Measurements from ENCODE around the gene DOCK2.

The DOCK2 gene

DNA sequence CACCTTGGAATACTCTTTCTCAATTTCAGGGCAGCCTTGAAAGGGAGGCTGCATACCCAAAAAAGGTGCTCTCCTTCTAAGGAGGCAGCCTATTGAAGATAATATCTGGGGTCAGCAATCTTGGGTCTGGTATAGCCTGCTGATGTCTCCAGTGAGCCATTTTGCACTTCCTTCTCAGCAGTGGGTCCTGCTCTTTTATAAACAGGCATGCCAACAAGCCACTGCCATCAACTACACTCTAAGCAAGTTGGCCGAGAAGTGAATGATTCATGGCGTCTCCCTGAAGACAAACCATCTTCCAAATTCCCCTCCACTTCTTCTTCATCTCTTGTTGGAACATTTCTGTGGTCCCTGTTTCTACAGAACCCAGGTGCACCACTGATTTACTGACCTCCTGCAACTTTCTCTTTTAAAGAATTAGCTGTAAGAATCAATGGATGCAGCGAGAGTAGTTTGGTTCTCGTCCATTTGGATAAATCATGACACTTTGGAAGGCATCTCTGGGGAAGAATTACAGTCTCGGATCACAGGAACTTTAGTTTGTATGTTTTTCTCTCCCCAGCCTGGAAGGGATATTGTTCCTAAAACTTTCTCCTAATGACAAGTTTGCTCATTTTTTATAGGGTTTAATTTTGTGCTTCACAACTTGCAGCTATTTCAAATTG is 234.9 kb downstream of the DOCK2 start:
- no peak for TF ChIP-seq CTCF (conservative IDR thresholded peaks at IDR 0.05)
- no peak overlapping the region for H3K27ac ChIP-seq

DNA sequence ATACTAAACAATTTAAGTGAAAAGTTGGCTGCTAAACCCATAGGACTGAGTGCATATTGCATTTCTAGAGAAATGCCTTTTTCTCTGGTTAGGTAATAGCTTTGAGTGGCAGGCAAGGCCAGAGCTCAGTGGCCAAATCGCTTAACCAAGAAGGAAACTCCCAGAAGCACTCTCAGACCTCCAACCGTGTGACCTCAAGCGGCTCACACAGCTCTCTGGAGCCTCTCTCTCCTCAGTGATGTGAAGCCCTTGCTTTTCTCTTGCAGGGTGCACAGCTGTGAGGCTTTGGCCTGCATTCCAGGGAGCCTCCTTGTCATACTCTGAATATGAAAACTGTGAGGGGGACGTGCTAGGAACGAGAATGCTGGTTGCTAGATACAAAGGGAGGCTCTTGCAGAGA is 236.6 kb downstream of the DOCK2 start:
- H3K27ac ChIP-seq: no peak overlapping the region

DNA sequence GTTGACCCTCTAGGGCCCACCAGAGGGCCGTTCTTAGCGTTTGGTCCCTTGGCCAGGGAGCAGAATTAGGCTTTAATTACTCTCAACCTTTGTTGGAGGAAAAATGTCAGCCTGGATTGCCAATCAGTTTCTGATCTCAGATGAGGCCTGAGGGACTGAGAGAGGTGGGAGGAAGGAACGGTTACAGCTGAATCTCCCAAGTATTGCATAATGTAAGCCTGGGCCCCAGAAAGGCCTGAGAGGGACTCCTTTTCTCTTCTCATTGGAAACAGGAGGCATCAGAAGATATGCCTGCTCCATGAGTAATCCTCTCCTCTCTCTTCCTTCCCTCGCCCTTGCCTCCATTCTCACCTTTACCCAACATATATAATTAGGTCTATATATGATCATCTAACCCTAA is 237.5 kb downstream of the DOCK2 start:
- TF ChIP-seq CTCF (conservative IDR thresholded peaks at IDR 0.05): no peak
- no peak overlapping the region for H3K27ac ChIP-seq

More for the DNA sequence above, 236.6 kb downstream of the DOCK2 start:
- TF ChIP-seq CTCF (conservative IDR thresholded peaks at IDR 0.05): no peak

DNA sequence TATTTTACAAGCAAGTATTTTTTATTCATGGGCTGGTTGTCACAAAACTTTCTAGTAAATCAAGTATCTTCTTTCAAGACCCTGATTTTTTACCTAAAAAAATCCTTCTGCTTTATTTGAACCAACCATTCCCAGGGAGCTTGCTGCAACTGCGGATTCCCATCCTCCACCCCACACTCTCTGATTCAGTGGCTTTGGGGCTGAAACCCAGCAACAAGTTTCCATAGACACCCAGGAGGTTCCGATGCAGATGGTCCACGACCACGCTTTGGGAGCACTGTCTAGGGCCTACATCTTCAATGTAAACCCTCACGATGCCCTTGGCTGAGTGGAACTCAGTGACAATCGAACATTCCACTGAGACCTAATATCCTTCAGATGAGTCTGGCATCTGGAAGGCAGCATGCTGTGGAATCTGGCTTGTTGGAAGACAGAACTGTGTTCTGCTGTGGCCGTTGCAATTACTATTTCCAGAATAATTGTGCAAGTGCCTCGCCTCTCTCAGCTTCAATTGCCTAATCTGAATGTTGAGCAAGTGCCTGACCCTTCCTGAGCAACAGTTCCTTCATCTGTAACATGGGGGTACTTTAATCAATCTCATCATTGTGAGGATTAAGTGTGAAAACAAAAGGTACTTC is 238.1 kb downstream of the DOCK2 start:
- no peak overlapping the region for H3K27ac ChIP-seq
- no peak for TF ChIP-seq CTCF (conservative IDR thresholded peaks at IDR 0.05)

GRCh38 chr5:169875731-169876130 is 238.7 kb downstream of the DOCK2 start:
- no peak for TF ChIP-seq CTCF (conservative IDR thresholded peaks at IDR 0.05)
- H3K27ac ChIP-seq: no peak overlapping the region

- no peak for TF ChIP-seq CTCF (conservative IDR thresholded peaks at IDR 0.05)
- no peak overlapping the region for H3K27ac ChIP-seq
Measured at GRCh38 chr5:169876386-169876785, 239.3 kb downstream of the DOCK2 start.

DNA sequence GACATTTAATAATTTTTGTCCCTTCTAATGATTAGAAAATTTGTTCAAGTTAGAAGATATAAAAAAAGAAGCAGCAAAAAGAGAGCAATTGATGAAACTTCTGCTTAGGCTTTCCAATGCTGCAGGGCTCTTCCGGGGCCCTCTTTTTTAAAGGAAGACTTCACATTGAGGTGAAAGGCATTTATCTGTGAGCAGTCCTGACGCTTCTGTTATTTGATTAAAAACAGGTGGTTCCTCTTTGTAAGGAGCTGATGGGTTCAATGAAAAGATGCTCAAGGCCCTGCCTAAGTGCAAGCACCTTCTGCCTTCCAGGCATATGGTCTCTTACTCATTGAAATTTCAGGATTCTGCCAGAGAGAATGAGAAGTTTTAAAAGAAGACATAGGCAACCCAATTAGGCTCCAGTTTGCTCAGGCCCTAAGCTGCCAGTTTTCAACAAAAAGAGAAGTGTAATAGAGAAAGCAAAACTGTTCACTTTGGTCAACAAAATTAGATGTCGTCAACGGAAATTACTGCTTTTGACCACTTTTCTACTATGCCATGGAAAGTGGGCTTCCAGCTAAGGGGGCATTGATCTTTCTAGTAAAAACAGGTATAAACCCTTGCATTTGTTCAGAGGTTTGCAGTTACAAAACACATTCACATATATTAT is 243.1 kb downstream of the DOCK2 start:
- TF ChIP-seq CTCF (conservative IDR thresholded peaks at IDR 0.05): no peak
- no peak overlapping the region for H3K27ac ChIP-seq
